NCI-H1105 treated with DMSO at 0.1 percent for 48 hours (cell line): ENCODE data around the gene LONP1.
"Not testable (repeated sequence)": the region's sequence is repeated elsewhere in the genome, so short reads cannot be mapped to it uniquely, and the experiment has no call there.

Experiments
- DNase-seq: peaks from one replicate; lab custom pipeline; 2025; lab: John Stamatoyannopoulos, UW

Gene LONP1

GRCh38 chr19:5719961-5720790 lies at the start of gene LONP1, which contains the start of gene CATSPERD:
TSS of gene LONP1 (minus strand) at chr19:5720146. CDS start at chr19:5720132, 14 bp downstream.
TSS of gene CATSPERD (plus strand) at chr19:5720637. CDS start at chr19:5720738, 101 bp downstream.
- DNase-seq: peak; percentile 98

GRCh38 chr19:5767949-5768348 lies 48.0 kb upstream of the LONP1 start:
- DNase-seq: no peak

GRCh38 chr19:5765220-5765619 lies 45.3 kb upstream of the LONP1 start:
- DNase-seq: no peak

GRCh38 chr19:5762608-5763217 lies 42.8 kb upstream of the LONP1 start:
- DNase-seq: no peak

- DNase-seq: no peak
Measured at GRCh38 chr19:5753743-5754142, 33.8 kb upstream of the LONP1 start.

GRCh38 chr19:5751709-5752108 lies 31.8 kb upstream of the LONP1 start:
- DNase-seq: no peak

- no peak for DNase-seq
Measured at GRCh38 chr19:5749505-5749904, 29.6 kb upstream of the LONP1 start.

GRCh38 chr19:5748920-5749319 lies 29.0 kb upstream of the LONP1 start:
- peak; percentile 53 for DNase-seq

- not testable (repeated sequence) for DNase-seq
Measured at GRCh38 chr19:5744999-5745398, 25.1 kb upstream of the LONP1 start.

- DNase-seq: no peak
Measured at GRCh38 chr19:5743630-5744029, 23.7 kb upstream of the LONP1 start.

GRCh38 chr19:5742051-5742450 lies 22.1 kb upstream of the LONP1 start:
- no peak for DNase-seq

GRCh38 chr19:5738423-5738822 lies 18.5 kb upstream of the LONP1 start:
- no peak for DNase-seq

- not testable (repeated sequence) for DNase-seq
Measured at GRCh38 chr19:5733172-5733571, 13.2 kb upstream of the LONP1 start.

- DNase-seq: no peak
Measured at GRCh38 chr19:5727453-5728050, 7.6 kb upstream of the LONP1 start.

- DNase-seq: no peak
Measured at GRCh38 chr19:5719274-5719960, 529 bp downstream of the LONP1 start.

- no peak for DNase-seq
Measured at GRCh38 chr19:5718579-5719273, 1.2 kb downstream of the LONP1 start.

- no peak for DNase-seq
Measured at GRCh38 chr19:5718037-5718578, 1.8 kb downstream of the LONP1 start.

GRCh38 chr19:5717215-5717935 lies 2.6 kb downstream of the LONP1 start:
- no peak for DNase-seq

GRCh38 chr19:5714816-5715215 lies 5.1 kb downstream of the LONP1 start:
- no peak for DNase-seq

- no peak for DNase-seq
Measured at GRCh38 chr19:5713228-5713627, 6.7 kb downstream of the LONP1 start.

- no peak for DNase-seq
Measured at GRCh38 chr19:5711713-5712161, 8.2 kb downstream of the LONP1 start.
